ENCODE data around the gene FARS2.

FARS2 gene

GRCh38 chr6:5287205-5287965 is 26.1 kb downstream of the FARS2 start:
- no peak for DNase-seq

DNA sequence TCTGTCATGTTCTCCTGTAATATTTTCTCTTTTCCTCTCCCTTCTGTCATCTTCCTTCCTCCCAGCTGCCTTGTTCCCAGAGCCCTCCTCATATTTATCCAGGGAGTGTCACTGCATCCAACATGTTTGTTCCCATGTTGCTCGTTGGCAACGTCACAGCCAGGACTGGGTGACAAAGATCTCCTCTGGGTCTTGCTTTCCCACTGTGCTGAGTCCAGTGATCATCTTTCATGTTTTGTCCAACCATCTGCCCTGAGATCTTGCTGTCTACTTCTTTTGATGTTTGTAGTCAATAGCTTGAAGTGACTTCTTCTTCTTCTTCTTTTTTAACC is 26.6 kb downstream of the FARS2 start:
- no peak for DNase-seq

GRCh38 chr6:5290097-5290496 is 28.8 kb downstream of the FARS2 start:
- DNase-seq, result no peak

- DNase-seq, result no peak
These were observed 29.2 kb downstream of the FARS2 start for GRCh38 chr6:5290500-5290899.

- DNase-seq, result no peak
These were observed 30.8 kb downstream of the FARS2 start for GRCh38 chr6:5292154-5292553.

- DNase-seq, result no peak
These were observed 32.4 kb downstream of the FARS2 start for GRCh38 chr6:5293692-5294091.

DNA sequence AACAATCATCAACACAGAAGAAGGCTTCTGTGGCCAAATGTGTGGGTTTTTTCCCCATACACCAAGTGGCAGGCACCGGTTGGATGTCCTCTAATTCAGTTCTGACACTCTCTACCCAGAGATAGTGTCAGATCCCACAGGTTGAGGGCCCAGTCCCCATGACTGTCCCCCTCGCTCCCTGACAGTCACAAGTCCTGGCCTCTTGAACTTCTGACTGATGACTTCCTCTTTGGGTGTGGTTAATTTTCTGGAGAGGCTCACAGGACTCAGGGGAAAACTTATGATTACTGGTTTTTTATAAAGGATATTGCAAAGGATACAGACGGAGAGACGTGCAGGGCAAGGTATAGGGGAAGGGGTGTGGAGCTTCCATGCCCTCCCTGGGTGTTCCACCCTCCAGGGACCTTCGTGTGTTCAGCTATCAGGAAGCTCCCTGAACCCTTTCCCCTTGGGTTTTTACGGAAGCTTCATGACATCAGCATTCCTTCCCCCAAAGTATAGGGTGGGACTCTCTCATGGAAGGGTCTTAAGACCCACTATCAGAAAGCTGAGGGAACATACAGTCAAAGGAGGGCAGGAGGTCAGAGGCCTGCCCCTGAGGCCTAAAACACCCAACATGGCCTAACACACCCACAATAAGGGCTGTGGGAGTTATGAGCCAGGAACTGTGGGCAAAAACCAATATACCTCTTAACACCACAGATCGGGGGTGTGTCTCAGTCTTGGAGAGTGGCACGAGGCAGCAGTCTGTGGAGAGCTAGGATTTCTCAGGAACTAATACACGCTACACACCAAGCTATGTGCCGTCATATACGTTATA is 33.3 kb downstream of the FARS2 start:
- no peak for DNase-seq

- DNase-seq, result no peak
These were observed 34.3 kb downstream of the FARS2 start for GRCh38 chr6:5295623-5296022.

GRCh38 chr6:5300206-5300764 is 39.0 kb downstream of the FARS2 start:
- DNase-seq, result no peak

DNA sequence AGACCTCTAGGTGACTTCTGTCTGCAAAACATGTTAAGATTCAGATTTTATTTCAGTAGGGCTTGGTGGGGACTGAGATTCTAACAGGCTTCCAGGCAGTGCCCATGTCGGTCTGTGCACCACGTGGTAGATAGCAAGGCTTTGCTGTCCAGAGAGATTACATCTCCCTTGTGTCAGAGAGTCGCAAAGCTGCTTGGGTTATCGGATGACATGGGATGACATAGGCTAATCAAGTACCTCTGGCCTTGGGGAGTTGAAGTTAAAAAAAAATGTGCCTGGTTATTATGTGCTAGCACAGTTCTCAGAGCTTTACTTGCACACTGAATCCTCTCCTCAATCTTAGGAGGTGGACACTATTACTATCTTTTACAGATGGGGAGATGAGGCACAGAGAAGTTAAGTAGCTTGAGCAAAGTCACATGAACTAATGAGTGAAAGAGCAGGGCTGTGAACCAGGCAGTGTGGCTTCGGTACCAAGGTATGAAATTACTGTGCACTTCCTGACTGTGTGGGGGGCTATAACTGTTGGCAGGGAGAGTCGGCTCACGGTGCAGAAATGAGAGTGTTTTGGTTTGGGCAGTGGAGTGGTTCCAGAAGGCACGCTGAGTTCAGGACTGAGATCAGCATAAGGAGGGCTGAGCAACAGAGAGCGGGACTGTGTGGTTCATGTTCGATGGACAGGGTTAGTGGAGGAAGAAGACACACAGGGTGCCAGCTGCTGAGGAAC is 41.1 kb downstream of the FARS2 start:
- no peak for DNase-seq

GRCh38 chr6:5302995-5303622 is 41.8 kb downstream of the FARS2 start:
- DNase-seq, result no peak

GRCh38 chr6:5303682-5304081 is 42.4 kb downstream of the FARS2 start:
- DNase-seq, result no peak

DNA sequence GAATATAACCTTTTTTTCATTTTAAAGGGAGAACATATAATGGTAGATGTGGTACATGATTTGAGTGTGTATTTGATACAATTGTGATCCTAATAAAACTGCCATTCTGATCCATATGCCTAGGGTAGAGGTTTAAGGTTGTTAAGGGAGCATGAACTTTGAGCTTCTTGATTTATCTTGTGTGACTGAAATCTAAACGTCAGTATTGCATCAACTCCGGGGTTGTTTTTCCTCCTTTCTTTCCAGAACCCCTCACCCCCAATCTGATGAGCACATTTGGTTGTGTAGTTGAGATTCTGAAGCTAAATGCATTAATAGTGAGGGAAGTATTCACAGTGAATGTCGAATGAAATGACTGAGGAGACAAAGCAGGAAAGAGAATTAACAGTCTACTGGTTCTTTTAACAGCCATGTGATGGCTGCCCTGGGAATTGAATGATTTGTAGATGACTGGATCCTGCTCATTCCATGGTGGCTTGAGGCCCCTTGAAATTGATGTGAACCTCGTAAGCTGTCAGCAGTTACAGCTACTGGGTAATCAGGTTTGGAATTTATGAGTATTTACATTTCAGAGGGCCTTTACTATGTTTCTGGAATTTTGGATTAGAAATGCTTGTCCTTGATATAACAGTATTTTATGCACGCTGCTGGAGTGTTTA is 44.8 kb downstream of the FARS2 start:
- no peak for DNase-seq

DNA sequence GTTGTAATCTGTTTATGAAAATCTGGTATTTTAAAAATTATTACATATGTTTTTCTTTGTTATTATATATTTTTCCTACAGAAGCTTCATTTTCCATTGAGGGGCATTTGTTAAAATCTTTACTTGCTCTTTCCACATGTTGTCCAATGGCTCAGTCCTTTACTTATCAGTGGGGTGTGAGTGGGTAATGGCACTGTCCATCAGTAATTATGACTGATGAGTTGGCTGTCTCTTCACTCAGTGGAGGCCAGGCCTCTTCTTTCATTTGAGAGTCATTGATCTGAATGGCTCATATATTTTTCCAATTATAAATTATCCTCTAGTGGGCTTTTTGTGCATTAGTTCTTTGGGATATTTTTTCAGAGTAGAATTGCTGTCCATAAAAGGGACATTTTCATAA is 45.7 kb downstream of the FARS2 start:
- no peak for DNase-seq

GRCh38 chr6:5308066-5308465 is 46.8 kb downstream of the FARS2 start:
- no peak for DNase-seq

GRCh38 chr6:5314191-5314865 is 53.0 kb downstream of the FARS2 start:
- DNase-seq, result no peak

DNA sequence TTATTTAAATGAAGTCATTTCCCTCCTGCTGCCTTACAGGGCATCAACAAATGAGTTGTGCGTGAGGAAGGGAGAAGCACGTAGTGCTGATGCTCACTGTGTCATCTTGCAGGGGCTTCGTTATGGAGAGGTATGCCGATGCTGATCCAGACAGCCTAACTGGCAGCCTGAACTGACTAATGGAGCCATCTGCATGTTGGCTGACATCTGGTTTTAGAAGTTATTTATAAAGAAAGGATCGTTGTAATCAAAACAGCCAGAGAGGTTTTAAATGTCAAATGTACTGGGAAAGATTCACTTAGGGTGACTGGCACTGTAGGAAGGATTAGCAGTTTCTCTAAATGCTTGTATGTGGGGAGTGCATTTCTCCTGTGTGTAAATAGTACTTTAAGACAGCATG is 54.6 kb downstream of the FARS2 start:
- no peak for DNase-seq

GRCh38 chr6:5316951-5317350 is 55.6 kb downstream of the FARS2 start:
- DNase-seq, result no peak

DNA sequence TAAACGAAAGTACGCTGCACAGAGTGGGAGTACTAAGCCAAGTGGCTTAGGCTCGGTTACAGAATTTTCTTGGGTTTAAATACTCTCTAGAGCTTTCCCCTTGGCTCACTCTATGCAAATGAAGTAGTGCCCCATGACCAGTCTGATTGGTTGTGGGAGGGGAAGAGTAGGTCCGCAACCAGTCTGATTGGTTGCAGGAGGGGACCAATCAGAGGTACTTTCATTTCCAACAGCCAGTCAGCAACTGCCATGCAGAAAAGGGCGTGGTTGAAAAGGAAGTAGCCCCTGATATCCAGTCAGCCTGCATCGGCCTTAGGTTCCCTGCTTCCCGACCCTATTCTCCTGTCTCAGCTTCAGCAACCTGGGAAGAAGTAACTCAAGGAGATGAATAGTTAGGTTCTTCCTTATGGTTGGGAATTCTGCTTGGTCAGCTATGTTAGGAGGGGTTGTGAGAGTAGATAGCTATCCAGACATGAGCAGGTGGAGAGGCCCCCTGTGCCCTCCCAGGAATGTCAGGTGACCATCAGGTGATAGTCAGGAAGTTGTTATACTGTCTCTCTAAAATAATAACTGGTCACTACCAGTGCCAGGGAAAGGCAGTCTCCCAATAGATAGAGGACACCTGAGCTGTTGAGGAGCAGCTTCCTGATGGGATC is 57.4 kb downstream of the FARS2 start:
- DNase-seq, result no peak

DNA sequence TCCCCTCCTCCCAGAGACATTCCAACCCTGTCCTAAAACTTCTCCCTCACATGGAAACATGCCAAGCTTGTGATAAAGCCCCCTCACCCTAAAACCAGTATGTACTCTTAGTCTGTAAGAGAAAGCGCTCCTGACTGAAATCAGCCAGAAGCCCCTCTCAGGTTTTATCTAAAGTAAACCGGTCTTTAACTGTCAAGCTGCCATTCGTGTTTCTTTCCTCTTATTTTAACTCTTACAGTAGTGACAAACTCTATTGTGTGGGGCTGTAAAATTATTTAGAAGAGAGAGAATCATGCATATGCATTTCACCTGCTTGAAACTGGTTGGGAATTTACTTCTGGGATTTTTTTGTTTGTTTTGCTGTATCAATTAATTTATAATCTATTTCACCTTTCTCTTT is 62.7 kb downstream of the FARS2 start:
- no peak for DNase-seq

- DNase-seq, result no peak
These were observed 63.9 kb downstream of the FARS2 start for GRCh38 chr6:5325173-5325572.
